Glutamatergic neuron (in vitro differentiated cells): ENCODE results near the gene IGSF6. TPM values are rescaled to one million over a fixed set of nuclear protein-coding genes. Genes with fewer than 3 reads are reported as not detected.
"Not testable (repeated sequence)": the region's sequence is repeated elsewhere in the genome, so short reads cannot be mapped to it uniquely, and the experiment has no call there.

Source experiments
- DNase-seq: peaks from one replicate; pipeline ENCODE4 v3.0.0; 2022
- H3K27ac Mint-ChIP-seq: one replicate; pipeline ENCODE4 v1.8.0; 2020; ENCODE audit warnings: mild to moderate bottlenecking, mixed read lengths, inconsistent platforms; ENCODE audit not compliant: unreplicated experiment
- H3K27me3 Mint-ChIP-seq: one replicate; pipeline ENCODE4 v1.8.0; 2020; ENCODE audit warnings: mild to moderate bottlenecking, moderate library complexity, mixed read lengths, inconsistent platforms; ENCODE audit not compliant: unreplicated experiment
- H3K36me3 Mint-ChIP-seq: one replicate; pipeline ENCODE4 v1.8.0; 2020; ENCODE audit warnings: mild to moderate bottlenecking, mixed read lengths, inconsistent platforms; ENCODE audit not compliant: unreplicated experiment
- H3K4me1 Mint-ChIP-seq: one replicate; pipeline ENCODE4 v1.8.0; 2020; ENCODE audit warnings: mild to moderate bottlenecking, low read depth, mixed read lengths, inconsistent platforms; ENCODE audit not compliant: unreplicated experiment
- H3K4me3 Mint-ChIP-seq: one replicate; pipeline ENCODE4 v1.8.0; 2020; ENCODE audit warnings: mild to moderate bottlenecking, mixed read lengths, inconsistent platforms; ENCODE audit not compliant: unreplicated experiment
- H3K9me3 Mint-ChIP-seq: one replicate; pipeline ENCODE4 v1.8.0; 2020; ENCODE audit warnings: mild to moderate bottlenecking, moderate library complexity, mixed read lengths, inconsistent platforms; ENCODE audit not compliant: unreplicated experiment
- CTCF ChIP-seq: fragments of 200-600 bp; sonication (generic); IDR thresholded peaks from one replicate; pipeline ENCODE4 v1.5.0; 2021; ENCODE audit not compliant: partially characterized antibody, unreplicated experiment
- total RNA-seq: library from RNA; stranded (reverse); fragmentation: NEBNext Ultra II Directional; extraction: Animal tissue kit (Norgen Biotek cat#: 25700); gene quantifications from one replicate; pipeline ENCODE4 v1.2.1, GENCODE V29; 2021; ENCODE audit not compliant: unreplicated experiment

The IGSF6 gene
- total RNA-seq, 1 donor from 2014 or later, result not detected

- TF ChIP-seq CTCF, result no peak
- peaks cover 3% of the 10 kb centered on the region for H3K4me1 Mint-ChIP-seq
- H3K36me3 Mint-ChIP-seq, result no peaks in the 10 kb centered on the region
- no peak for DNase-seq
- no peak overlapping the region for H3K4me3 Mint-ChIP-seq
- peaks cover 5% of the 10 kb centered on the region for H3K27me3 Mint-ChIP-seq
- H3K27ac Mint-ChIP-seq, result no peak overlapping the region
- no peaks in the 10 kb centered on the region for H3K9me3 Mint-ChIP-seq
These were observed 893 bp downstream of the IGSF6 start for GRCh38 chr16:21651515-21651914.

- TF ChIP-seq CTCF, result no peak
- no peak for DNase-seq
- no peaks in the 10 kb centered on the region for H3K36me3 Mint-ChIP-seq
- H3K27ac Mint-ChIP-seq, result no peak overlapping the region
- peaks cover 4% of the 10 kb centered on the region for H3K4me1 Mint-ChIP-seq
- no peaks in the 10 kb centered on the region for H3K9me3 Mint-ChIP-seq
- no peak overlapping the region for H3K4me3 Mint-ChIP-seq
- H3K27me3 Mint-ChIP-seq, result peaks cover 5% of the 10 kb centered on the region
These were observed 1.9 kb downstream of the IGSF6 start for GRCh38 chr16:21650521-21650920.

GRCh38 chr16:21649826-21650406, 2.5 kb downstream of the IGSF6 start:
- H3K4me1 Mint-ChIP-seq, H3K9me3 Mint-ChIP-seq, H3K27ac Mint-ChIP-seq, DNase-seq, H3K4me3 Mint-ChIP-seq, H3K36me3 Mint-ChIP-seq, H3K27me3 Mint-ChIP-seq: not testable (repeated sequence)

- H3K27me3 Mint-ChIP-seq, result no peaks in the 10 kb centered on the region
- H3K9me3 Mint-ChIP-seq, result no peaks in the 10 kb centered on the region
- H3K27ac Mint-ChIP-seq, result no peak overlapping the region
- no peak for DNase-seq
- no peak overlapping the region for H3K4me3 Mint-ChIP-seq
- H3K36me3 Mint-ChIP-seq, result no peaks in the 10 kb centered on the region
- TF ChIP-seq CTCF, result no peak
- H3K4me1 Mint-ChIP-seq, result peaks cover 4% of the 10 kb centered on the region
These were observed 4.7 kb downstream of the IGSF6 start for GRCh38 chr16:21647562-21648164.

GRCh38 chr16:21646721-21647561, 5.5 kb downstream of the IGSF6 start:
- no peak for TF ChIP-seq CTCF
- Mint-ChIP-seq H3K27ac (no peak overlapping the region), H3K4me1 (peaks cover 4% of the 10 kb centered on the region), H3K9me3 (no peaks in the 10 kb centered on the region), H3K27me3 (no peaks in the 10 kb centered on the region), H3K4me3 (no peak overlapping the region), H3K36me3 (no peaks in the 10 kb centered on the region)
- no peak for DNase-seq
